DMS53 treated with DMSO at 0.1 percent for 48 hours (cell line): ENCODE measurements around the gene DISC1.
A peak's percentile ranks its signal among the peaks of the same experiment; 100 is the strongest.

Experiments used
- DNase-seq: peaks from one replicate; lab custom pipeline; 2025; ENCODE audit not compliant: unreplicated experiment; lab: John Stamatoyannopoulos, UW

DISC1 gene

GRCh38 chr1:231972111-231972445 is 345.5 kb downstream of the DISC1 start:
- DNase-seq = no peak

- DNase-seq = no peak
These were observed 347.2 kb downstream of the DISC1 start for GRCh38 chr1:231973830-231974229.

- DNase-seq = no peak
These were observed 349.6 kb downstream of the DISC1 start for GRCh38 chr1:231976231-231976630.

GRCh38 chr1:231981675-231982074 is 355.1 kb downstream of the DISC1 start:
- DNase-seq = no peak

GRCh38 chr1:231982871-231983587 is 356.4 kb downstream of the DISC1 start:
- DNase-seq = no peak

GRCh38 chr1:231983588-231984193 is 357.1 kb downstream of the DISC1 start:
- no peak for DNase-seq

GRCh38 chr1:231985296-231986023 is 358.9 kb downstream of the DISC1 start:
- peak; percentile 12 for DNase-seq

GRCh38 chr1:231986631-231987336 is 360.2 kb downstream of the DISC1 start:
- no peak for DNase-seq

- DNase-seq = no peak
These were observed 363.8 kb downstream of the DISC1 start for GRCh38 chr1:231990388-231990787.

GRCh38 chr1:231991231-231991630 is 364.6 kb downstream of the DISC1 start:
- DNase-seq = no peak

- no peak for DNase-seq
These were observed 367.4 kb downstream of the DISC1 start for GRCh38 chr1:231993968-231994455.

GRCh38 chr1:231998791-231999190 is 372.2 kb downstream of the DISC1 start:
- no peak for DNase-seq

- DNase-seq = no peak
These were observed 378.7 kb downstream of the DISC1 start for GRCh38 chr1:232005300-232005699.

- no peak for DNase-seq
These were observed 383.2 kb downstream of the DISC1 start for GRCh38 chr1:232009741-232010140.

- DNase-seq = no peak
These were observed 385.4 kb downstream of the DISC1 start for GRCh38 chr1:232011961-232012360.

GRCh38 chr1:232012773-232013386 is 386.3 kb downstream of the DISC1 start:
- peak; percentile 67 for DNase-seq

GRCh38 chr1:232014941-232015340 is 388.4 kb downstream of the DISC1 start:
- no peak for DNase-seq

- DNase-seq = no peak
These were observed 390.0 kb downstream of the DISC1 start for GRCh38 chr1:232016616-232017015.

- DNase-seq = no peak
These were observed 390.5 kb downstream of the DISC1 start for GRCh38 chr1:232017057-232017456.

GRCh38 chr1:232017759-232018158 is 391.2 kb downstream of the DISC1 start:
- no peak for DNase-seq
